LHCN-M2 (cell line): Measurements from ENCODE around the gene SSRP1. TPM values are rescaled to one million over a fixed set of nuclear protein-coding genes. Genes with fewer than 3 reads are reported as not detected.
"Not testable (repeated sequence)": the region's sequence is repeated elsewhere in the genome, so short reads cannot be mapped to it uniquely, and the experiment has no call there.

Experiments
- DNase-seq: peaks from one replicate; pipeline ENCODE4 v3.0.0-alpha.2; 2012; ENCODE audit warnings: low read depth
- polyA plus RNA-seq: library from polyadenylated mRNA; unstranded; fragments of >200 nt; gene quantifications from one replicate; pipeline ENCODE4 v1.2.1, GENCODE V29; 2012; ENCODE audit warnings: missing spikeins
- total RNA-seq: library from RNA; depleted of rRNA; stranded (reverse); fragments of >200 nt; gene quantifications from 2 replicates; pipeline ENCODE4 v1.2.3, GENCODE V29; 2014; rRNA removed

Gene SSRP1, protein sequence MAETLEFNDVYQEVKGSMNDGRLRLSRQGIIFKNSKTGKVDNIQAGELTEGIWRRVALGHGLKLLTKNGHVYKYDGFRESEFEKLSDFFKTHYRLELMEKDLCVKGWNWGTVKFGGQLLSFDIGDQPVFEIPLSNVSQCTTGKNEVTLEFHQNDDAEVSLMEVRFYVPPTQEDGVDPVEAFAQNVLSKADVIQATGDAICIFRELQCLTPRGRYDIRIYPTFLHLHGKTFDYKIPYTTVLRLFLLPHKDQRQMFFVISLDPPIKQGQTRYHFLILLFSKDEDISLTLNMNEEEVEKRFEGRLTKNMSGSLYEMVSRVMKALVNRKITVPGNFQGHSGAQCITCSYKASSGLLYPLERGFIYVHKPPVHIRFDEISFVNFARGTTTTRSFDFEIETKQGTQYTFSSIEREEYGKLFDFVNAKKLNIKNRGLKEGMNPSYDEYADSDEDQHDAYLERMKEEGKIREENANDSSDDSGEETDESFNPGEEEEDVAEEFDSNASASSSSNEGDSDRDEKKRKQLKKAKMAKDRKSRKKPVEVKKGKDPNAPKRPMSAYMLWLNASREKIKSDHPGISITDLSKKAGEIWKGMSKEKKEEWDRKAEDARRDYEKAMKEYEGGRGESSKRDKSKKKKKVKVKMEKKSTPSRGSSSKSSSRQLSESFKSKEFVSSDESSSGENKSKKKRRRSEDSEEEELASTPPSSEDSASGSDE
- total RNA-seq: 150 and 169 TPM in 2 replicates
- 126 TPM for polyA plus RNA-seq

DNA sequence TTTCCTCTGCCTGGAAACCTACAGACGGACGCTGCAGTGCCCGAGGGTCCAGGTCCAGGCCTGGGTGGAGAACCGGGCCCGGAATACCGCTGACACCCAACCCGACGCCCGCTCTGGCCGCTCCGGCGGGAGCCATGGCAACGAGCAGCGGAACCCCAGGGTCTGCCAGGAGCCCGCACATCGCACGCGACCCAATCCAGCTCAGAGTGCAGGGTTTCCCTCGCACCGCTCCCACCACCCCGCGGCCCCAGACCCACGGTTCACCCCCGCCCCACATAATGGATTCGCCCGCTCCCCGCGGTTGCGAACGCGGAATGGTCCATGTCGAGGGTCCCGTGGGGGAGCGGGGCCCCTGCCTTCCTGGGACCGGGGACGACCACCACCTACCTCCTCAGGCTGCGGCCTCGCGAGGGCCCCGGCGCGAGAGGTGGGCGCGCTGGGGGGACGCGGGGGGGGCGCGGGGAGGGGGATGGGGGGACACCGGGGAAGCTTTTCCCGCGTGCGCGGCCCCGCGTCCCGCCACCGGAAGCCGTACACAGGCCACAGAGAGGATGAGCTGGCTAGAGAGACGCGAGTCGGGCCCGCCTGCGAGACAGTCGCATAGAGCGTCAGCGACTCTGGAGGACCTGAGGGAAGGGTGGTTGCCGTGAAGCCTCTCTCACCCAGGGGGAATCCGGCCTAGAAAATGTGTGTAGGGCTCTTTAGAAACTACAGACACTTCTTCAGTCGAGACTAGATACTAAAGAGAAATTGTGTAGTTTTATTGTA lies at the start of gene SSRP1:
Gene SSRP1, minus strand, starts transcription at position 550 of the 768 bp plus-strand sequence. CDS start 771 bp downstream, outside the sequence.
- peak; percentile 87 for DNase-seq

DNA sequence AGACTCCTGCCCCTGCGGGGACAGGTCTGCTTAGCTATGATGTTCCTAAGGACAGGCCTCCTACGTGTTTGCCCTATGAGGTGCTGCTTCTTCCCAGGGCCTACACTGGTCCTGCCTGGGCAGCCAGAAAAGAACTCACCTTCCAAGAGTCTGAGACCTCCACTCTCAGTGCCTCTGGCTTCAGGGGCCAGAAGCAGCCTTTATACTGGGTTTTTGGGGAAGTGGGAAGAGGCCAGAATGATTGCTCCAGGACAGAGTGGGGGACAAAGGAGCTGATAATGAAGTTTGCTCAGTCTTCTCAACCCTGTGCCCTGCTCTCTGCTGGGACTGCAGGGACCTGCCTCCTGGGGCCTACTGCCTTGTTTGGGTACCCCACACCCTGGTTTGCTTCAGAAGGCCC lies 45.3 kb upstream of the SSRP1 start, which contains the start of gene PRG3:
Gene PRG3, minus strand, starts transcription at position 176 of the 400 bp plus-strand sequence. CDS start 442 bp downstream, outside the sequence.
- DNase-seq: no peak

DNA sequence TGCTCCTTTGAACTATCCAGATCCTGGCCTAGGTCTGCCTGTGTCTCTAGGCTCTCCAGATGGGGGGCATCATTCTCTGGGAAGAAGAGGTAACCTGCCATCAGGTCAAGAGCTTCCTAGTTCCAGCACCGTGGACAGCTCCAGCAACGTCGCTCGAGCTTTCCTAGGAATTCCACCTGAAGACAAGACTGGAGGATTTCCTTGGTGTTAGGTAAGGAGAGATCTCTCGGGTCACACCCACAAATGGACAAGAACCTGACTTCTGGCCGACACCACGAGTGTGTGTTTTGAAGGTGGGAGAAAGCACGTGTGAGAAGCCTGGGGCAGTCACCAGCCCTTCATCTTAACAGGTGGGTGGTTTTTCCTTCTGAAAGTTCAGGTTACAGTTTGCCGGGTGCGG lies 44.0 kb upstream of the SSRP1 start:
- no peak for DNase-seq

DNA sequence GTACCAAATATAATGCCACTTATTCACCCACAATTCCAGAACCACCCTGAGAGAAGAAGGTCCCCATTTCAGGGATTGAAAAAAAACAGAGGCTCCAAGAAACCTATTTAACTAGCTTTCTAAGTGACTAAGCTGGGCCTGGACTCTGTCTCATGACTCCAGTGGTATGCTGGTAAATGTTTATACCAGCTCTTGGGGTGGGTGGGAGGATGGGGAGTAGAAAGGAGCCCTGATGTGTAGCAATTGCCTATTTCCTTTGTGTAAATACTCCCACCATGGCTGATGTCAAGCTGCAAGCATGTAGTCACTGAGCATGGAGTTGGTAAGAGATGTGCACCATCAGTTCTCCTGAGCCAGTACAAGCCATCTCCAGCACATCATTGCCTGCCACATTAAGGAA lies 42.5 kb upstream of the SSRP1 start:
- DNase-seq: no peak

DNA sequence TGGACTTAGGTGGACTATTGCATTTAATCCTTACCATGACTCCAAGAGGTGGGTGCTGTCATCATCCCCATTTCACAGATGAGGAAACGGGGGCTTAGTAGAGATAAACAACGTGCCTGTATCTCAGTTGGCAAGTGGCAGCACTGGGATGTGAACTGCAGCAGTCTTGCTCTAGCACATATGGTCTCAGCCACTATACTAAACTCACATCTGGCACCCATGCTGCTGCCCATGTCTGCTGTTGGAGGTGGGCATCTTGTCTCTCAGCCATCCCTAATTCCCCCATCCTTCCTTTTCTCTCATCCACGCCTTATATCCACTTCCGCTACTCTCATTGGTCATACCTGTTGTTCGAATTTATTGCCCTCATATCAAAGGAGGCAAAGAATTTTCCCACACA lies 41.4 kb upstream of the SSRP1 start:
- no peak for DNase-seq

DNA sequence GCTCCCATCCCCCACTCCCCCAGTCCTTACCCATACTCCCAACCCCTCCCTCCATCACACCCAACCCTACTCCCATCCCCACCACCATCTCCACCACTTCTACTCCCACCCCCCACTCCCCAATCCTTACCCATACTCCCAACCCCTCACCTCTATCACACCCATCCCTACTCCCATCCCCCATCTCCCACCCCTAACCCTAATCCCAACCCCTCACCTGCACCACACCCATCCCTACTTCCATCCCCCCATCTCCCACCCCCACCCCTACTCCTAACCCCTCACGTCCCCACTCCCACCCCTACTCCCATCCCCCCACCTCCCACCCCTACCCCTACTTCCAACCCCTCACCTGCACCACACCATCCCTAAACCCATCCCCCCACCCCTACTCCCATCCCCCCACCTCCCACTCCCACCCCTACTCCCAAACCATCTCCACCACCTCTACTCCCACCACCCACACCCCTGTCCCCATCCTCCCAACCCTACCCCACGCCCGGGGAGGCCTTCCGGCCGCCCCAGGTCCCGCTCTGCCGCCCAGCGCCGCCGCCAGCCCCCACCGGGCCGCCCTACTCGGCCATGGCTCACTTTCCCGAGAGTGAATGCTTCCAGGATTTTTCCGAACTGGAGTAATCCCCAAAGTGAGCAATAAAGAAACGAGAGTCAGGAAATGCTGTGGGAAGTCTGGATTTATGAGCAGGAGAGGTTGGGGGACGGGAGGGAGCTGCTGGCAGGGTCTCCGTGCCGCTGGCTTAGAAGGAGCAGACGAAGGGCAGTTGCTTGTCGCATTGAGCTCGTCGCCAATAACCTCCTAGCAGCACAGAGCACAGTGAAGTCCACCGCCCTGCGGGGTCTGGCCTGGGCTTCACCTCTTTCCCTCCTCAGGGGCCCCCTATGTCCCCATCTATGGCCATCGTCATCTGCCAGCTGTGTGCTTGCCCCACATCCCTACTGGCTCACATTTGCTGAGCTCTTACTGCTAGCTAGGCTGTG lies 40.7 kb upstream of the SSRP1 start:
- DNase-seq: no peak

DNA sequence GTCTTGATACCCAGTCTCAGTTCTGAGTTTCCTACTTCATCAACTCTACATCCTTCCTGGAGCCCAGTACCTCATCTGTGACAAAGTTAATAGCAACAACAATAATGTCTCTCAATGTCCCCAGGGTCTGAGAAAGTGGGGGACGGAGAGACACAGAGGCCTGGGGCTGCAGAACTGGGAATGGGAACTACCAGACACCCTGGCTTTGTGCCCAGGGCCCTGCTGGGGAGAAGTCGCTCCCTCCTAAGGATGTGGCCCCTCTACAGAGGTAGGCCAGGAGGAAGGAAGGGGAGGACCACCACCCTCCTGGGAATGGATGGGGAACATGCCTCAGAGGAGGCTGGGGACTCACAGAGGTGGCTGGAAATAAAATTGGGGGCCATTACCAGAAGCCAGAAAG lies 39.8 kb upstream of the SSRP1 start:
- DNase-seq: no peak

DNA sequence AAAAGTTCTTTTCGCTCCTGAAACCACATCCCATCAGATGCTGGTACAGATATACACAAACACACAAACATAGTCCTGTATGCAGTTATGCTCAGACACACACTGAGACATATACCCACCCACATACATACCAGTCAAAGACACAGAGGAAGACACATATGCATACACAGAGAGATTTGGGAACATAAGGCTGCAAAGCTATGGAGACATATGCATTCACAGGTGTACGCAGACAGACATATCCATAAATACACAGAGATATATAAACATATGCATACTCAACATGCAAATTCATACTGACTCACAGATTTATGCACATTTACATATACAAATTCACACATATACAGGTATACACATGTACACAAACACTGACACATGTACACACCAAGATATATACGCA lies 39.3 kb upstream of the SSRP1 start:
- no peak for DNase-seq

DNA sequence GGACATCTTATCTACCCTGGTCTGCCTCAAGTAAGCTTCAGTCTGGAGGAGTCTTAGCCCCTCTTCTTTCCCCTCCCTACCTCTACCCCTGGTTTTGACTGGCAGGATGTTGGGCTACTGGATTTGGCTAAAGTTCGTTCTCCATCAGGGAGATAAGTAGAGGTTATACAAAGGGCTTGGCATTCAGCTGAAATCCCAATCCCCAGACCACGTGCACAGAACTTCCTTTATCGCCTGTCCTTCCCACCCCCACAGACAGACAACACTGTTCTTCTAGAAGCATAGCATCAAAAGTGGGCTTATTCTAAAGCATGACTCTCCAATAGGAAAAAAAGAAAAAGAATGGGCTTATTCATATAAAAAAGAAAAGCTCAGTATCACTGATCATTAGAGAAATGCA lies 37.5 kb upstream of the SSRP1 start:
- no peak for DNase-seq

DNA sequence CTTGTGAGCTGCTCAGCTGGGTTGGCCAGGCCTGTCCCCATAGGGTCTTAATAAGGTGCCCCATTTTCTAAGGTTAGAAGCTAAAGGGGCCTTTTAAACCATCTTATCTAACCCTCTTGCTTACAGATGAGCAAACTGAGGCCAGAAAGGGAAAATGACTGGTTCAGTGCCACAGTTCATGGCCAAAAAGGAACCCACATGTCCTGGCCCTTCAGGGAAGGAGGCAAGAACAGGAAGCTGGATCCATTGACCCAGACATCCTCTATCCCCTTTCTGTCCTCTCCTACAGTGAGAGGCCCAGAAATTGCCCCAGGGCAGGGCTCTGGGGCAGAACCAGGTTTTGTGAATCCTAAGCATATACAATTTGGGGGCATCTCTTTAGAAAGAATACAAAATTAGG lies 35.2 kb upstream of the SSRP1 start:
- no peak for DNase-seq

DNA sequence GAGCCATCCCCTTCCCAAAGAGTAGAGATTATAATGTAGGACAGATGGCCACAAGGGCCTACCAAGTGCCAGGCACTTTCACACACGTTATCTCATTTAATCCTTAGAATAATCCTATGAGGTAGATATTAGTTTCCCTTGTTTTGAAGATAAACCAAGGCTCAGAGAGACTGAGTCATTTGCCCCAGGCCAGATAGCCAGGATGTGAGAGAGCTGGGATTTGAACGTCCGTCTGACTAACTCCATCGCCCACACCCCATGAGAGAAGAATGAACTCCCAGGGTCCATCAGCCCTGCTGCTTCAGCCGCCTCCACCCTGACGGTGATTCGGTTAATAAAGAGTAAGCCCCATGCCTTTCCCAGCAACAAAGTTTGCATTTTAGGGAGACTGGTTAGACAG lies 34.6 kb upstream of the SSRP1 start:
- DNase-seq: no peak

DNA sequence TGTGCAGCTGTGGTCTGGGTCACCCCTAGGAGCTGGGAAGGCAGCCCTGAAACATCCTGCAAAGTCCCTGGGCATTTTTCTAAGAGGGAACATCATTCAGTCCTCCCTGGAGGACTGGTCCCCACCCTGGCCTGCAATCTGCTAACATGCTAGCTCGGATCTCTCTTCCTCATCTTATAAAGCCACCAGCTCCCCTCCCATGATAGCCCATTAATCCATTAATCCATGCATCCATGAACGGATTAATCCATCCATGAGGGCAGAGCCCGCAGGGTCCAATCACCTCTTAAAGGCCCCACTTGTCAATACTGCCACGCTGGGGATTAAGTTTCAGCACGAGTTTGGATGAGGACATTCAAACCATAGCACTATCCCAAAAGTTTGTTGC lies 33.1 kb upstream of the SSRP1 start:
- DNase-seq: no peak

DNA sequence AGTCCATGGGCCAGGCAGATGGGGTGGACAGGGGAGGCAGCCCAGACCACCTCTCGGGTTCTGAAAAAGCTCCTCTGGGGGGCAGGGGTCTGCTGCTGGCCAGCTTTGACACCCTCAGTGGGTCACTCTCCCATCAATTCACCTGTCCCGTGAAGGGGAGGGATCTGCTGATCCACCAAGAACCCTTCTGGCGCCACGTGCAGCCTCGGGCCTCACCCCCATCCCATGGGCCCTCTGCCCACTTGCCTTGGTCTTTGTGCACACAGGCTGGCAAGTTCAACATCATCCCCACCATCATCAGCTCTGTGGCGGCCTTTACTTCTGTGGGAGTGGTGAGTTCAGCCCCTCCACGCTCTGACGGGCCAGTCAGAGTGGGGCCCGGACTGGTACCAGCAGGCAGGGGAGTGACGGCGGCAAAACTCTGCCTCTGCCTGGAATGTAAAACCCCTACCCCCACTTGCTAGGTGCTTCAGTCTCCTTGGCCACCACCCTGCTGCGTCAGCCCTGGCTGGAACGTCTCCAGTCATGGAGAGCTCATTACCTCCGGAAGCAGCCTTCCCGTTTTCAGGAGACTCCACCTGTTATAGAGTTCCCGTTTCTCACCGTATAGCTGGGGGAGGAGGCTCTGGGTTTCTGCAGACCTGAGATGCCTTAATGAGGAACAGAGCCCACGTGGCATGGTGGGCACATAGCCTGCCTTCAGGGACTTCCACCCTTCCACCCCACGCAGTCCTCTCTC lies 32.6 kb upstream of the SSRP1 start:
- DNase-seq: no peak

DNA sequence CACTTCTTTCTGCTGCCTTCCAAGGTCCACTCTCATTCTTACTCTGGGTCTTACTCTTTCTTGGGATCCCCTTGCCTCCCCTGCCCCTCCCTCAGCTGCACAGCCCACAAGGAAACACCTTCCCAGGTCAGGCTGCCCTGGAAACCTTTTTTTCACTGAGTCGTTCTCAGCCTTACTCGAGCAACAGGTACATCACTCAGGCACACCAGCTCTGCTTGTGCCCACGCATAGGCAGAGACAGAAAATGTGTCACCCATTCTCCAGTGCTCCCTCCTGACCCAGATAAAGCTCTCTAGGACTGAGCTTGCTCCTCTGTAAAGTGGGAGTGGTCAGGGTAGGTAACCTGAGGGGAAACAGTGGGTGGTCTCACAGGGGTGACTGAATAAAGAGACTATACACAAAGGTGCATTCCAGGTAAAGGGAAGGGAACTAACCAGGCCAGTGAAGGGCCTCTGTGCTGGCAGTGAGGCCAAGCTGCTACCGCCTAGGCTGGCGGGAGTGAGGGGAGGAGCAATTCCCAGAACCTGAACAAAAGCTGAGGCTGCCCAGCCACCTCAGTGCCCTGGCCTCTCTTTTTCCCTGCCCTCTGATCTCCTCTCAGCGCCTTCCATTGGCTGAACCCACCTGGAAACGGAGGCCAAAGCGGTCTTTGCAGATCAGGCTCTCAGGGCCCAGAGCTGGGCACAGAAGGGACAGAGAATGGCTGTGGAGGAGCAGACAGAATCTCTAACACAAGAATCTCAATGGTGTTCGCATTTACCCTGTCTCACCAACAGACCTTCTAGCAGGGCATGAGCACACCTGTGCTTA lies 29.4 kb upstream of the SSRP1 start:
- DNase-seq: no peak

DNA sequence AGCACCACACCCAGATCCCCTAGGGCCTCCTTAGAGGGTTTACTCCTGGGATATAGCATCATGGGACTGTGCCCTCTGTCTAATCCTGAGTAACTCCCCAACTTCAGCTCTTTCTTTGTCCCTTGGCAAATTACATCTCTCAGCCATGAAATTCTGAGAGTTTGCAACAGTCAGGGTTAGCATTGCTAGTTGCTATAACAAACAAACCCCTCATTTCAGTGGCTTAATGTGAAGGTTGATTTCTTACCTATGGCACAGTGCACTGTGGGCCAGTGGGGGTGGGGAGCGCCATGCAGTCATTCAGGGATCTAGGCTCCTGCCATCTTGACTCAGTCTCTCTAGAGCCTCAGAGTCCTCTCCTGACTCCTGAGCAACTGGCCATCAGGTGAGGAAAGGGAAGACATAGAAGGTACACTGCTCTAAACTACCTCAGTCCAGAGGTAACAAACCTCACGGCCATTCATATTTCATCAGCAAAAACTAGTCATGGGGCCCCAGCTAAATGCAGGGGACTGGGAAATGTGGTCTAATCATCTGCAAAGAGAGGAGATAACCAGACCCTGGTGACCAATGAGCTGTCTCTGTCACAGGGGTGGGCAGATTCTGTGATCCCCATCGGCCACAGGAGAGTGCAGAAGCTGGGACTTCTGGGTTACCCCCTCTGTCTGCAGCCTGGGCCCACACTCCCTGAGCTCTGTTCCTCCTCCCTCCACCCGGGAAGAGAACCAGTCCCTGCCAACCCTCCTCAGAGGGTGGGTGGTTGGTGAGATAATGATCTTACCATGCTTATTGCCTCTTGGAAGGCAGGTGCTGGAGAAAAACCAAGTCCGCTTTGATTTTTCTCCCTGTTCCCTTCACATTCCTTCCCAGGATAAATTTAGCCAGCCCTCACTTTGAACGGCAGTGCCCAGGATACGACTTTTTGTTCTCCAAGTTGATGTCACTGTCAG lies 27.7 kb upstream of the SSRP1 start:
- no peak for DNase-seq

DNA sequence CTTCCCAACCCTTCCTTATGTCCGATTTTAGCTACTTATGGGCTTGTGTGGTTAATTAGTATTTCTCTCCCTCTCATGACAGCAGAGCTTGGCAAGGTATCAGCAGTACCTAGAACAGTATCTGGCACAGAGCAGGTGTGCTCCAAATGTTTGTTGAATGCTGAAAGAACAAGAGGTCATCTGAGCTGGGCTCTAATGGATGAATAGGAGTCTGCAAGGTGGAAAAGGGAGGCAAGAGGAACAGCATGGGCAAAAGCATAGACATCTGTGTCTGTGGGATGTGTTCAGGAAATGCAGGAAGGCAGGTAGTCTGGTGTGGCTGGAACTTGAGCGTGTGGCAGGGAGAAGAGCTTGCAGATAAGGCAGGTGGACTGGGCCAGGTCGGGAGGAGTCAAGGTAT lies 26.2 kb upstream of the SSRP1 start:
- DNase-seq: no peak

DNA sequence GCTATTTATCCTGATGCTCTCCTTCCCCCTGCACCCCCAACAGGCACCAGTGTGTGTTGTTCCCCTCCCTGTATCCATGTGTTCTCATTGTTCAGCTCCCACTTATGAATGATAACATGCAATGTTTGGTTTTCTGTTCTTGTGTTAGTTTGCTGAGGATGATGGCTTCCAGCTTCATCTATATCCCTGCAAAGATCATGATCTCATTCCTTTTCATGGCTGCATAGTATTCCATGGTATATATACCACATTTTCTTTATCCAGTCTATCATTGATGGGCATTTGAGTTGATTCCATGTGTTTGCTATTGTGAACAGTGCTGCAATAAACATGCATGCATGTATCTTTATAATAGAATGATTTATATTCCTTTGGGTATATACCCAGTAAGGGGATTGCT lies 25.7 kb upstream of the SSRP1 start:
- not testable (repeated sequence) for DNase-seq

DNA sequence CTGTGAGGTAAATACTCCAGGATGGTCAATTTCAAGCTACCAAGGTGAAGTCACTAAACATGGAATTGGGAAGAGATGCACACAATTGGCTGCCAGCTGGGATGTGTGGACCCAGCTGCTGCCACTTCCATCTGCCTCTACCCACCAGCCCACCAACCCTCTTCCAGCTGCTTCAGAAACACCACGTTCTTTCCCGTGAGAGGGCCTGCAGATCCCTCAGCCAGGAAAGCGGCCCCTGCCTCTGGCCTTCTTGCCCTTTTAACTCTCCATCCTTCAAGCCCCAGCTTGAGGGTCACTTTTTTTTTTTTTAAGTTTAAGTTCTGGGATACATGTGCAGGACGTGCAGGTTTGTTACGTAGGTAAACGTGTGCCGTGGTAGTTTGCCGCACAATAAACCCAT lies 25.3 kb upstream of the SSRP1 start:
- DNase-seq: no peak
